Omental fat pad (tissue), 4 donors: ENCODE results near the gene SSH2. TPM values are rescaled to one million over a fixed set of nuclear protein-coding genes. Genes with fewer than 3 reads are reported as not detected.
"Not testable (repeated sequence)": the region's sequence is repeated elsewhere in the genome, so short reads cannot be mapped to it uniquely, and the experiment has no call there.

Source experiments
- ATAC-seq: fragments of 150-250 bp; one replicate; pipeline ENCODE4 v1.9.1; 2016; ENCODE audit warnings: mild to moderate bottlenecking, moderate library complexity; ENCODE audit not compliant: low FRiP score
- DNase-seq: peaks from one replicate; pipeline ENCODE4 v3.0.0-alpha.2; 2019; ENCODE audit warnings: low spot score
- CTCF ChIP-seq, 3 donors: fragments of 450-650 bp; IDR thresholded peaks; one replicate each; pipeline ENCODE4 v1.5.1; 2016 to 2017; ENCODE audit warnings: antibody characterized with exemption in 3 of 3, mild to moderate bottlenecking in 3 of 3, moderate library complexity in 2 of 3
- total RNA-seq, 4 donors: library from RNA; depleted of rRNA; stranded (reverse); fragments of >200 nt; gene quantifications; one replicate each; pipeline ENCODE4 v1.1.0, GENCODE V29; 2016

Gene SSH2
- total RNA-seq, 4 donors from 2014 or later: 25.1 to 88.0 (median 35.8) TPM

GRCh38 chr17:29959658-29960337, 29.8 kb upstream of the SSH2 start:
- DNase-seq (no peak), ATAC-seq (no peak)
- no peak for TF ChIP-seq CTCF (IDR thresholded peaks at IDR 0.05)

GRCh38 chr17:29958947-29959657, 29.1 kb upstream of the SSH2 start:
- ATAC-seq: no peak
- no peak for DNase-seq
- TF ChIP-seq CTCF (IDR thresholded peaks at IDR 0.05): no peak

DNA sequence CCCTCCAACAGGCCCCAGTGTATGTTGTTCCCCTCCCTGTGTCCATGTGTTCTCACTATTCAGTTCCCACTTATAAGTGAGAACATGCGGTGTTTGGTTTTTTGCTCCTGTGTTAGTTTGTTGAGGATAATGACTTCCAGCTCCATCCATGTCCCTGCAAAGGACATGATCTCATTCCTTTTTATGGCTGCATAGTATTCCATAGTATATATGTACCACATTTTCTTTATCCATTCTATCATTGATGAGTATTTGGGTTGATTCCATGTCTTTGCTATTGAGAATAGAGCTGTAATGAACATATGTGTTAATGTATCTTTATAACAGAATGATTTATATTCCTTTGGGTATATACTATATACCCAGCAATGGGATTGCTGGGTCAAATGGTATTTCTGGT, 27.5 kb upstream of the SSH2 start:
- ATAC-seq, DNase-seq: not testable (repeated sequence)

- no peak for TF ChIP-seq CTCF (IDR thresholded peaks at IDR 0.05)
- DNase-seq: no peak
- no peak for ATAC-seq
Observed at GRCh38 chr17:29956225-29956624, 26.2 kb upstream of the SSH2 start.

GRCh38 chr17:29954405-29954804, 24.4 kb upstream of the SSH2 start:
- DNase-seq (no peak), ATAC-seq (no peak)
- TF ChIP-seq CTCF (IDR thresholded peaks at IDR 0.05): no peak

GRCh38 chr17:29949696-29950095, 19.7 kb upstream of the SSH2 start:
- no peak for ATAC-seq
- DNase-seq: no peak
- no peak for TF ChIP-seq CTCF (IDR thresholded peaks at IDR 0.05)

- DNase-seq (no peak), ATAC-seq (no peak)
- no peak for TF ChIP-seq CTCF (IDR thresholded peaks at IDR 0.05)
Observed at GRCh38 chr17:29948448-29949215, 18.6 kb upstream of the SSH2 start.
